GM12801 (cell line): Measurements from ENCODE around the gene SYT2.

ENCODE experiments used
- TF ChIP-seq, protein P1 (sequence below): IDR thresholded peaks from one replicate; pipeline ENCODE4 v1.5.1; 2011; ENCODE audit warnings: control low read depth; ENCODE audit not compliant: insufficient read length; ENCODE audit errors: extremely low read depth

The SYT2 gene

DNA sequence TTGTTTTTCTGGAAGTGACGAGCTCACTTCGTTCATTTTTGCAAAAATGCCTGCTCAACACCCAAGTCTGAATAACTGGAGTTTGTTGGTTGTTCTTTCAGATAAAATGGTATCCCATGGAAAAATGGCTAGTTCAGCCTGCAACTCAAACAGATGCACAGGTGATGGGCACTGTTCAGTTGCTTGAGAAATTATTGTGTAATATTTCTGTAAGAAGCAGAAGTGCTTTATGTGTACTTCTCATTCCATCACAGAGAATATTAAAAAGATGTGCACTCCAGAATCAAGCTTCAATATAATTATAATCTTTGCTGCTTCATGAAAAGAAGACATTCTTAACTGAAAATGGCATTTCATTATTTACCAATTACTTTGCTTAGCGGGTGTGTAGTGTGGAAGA is 9.1 kb downstream of the SYT2 start:
- TF ChIP-seq, protein P1, sequence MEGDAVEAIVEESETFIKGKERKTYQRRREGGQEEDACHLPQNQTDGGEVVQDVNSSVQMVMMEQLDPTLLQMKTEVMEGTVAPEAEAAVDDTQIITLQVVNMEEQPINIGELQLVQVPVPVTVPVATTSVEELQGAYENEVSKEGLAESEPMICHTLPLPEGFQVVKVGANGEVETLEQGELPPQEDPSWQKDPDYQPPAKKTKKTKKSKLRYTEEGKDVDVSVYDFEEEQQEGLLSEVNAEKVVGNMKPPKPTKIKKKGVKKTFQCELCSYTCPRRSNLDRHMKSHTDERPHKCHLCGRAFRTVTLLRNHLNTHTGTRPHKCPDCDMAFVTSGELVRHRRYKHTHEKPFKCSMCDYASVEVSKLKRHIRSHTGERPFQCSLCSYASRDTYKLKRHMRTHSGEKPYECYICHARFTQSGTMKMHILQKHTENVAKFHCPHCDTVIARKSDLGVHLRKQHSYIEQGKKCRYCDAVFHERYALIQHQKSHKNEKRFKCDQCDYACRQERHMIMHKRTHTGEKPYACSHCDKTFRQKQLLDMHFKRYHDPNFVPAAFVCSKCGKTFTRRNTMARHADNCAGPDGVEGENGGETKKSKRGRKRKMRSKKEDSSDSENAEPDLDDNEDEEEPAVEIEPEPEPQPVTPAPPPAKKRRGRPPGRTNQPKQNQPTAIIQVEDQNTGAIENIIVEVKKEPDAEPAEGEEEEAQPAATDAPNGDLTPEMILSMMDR, result no peak

DNA sequence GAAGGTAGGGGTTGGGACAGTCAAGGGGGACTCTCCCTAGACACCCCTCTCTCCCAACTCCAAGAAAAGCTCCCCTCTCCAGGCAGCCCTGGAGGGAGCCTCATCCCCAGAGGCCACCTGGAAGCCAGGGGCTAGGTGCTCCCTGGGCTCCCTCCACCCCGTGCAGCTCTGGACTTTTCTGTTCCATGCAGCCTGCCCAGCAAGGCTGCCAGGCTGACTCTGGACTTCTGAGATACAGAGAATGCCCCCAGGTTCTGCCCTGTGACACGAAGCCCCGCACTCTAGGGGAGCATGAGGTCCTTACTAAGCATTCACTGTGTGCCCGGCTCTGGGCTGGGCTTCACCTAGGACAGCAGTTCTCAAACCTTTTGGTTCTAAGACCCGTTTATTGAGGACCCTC is 10.2 kb downstream of the SYT2 start:
- TF ChIP-seq, protein P1, result no peak

DNA sequence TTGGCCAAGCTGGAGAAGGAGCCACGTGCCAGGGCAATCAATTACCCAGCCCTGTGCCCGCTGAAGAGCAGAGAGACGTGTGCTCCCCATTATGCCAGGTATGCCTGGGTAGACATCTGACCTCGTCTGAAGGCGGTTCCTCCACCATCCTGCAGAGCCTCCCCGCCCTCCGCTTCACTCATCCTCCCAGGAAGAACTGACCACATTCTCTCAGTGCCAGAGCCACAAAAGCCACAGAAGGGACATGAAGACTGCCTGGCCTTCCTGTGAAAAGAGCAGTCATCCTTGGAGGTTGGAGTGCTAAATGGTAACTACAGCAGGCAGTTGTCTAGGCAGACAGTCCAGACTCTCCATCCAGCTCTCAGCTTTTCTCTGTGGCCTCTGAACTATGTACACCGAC is 12.0 kb downstream of the SYT2 start:
- TF ChIP-seq, protein P1, result no peak

DNA sequence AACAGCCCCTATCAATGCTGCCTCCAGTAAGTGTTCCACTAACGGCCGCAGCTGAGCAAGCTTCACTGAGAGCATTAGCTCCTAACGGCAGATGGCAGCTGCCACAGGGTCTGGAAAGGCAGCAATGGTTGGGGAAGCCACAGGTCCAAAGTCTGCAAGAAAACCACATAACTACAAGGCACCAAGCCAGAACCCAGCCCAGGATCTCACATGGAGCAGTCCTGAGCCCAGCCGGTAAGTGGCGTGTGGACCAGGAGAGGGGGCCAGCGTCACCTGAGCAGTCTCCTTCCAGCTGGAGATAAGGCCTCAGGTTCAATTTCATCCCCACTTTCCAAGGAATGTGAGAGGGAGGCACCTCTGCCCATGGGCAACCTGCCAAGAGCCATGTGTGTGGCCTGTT is 13.2 kb downstream of the SYT2 start:
- TF ChIP-seq, protein P1, result no peak

DNA sequence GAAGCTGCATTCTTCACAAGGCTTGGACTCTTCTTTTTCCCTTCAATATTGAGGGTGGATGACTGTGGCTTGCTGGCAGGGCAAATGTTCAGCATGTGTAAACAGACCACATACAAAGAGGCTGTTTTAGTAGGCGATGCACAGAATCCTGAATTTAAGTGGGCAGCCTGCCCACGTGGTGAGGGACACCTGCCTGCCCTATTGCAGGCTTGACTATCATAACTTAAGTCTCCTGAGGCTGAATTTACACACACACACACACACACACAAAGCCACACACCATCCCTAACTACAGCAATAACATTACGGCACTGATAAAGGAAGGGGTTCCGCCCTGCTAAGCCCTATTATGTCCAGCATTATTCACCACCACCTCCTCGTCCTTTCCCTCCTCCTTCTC is 15.9 kb downstream of the SYT2 start:
- TF ChIP-seq, protein P1, result no peak

DNA sequence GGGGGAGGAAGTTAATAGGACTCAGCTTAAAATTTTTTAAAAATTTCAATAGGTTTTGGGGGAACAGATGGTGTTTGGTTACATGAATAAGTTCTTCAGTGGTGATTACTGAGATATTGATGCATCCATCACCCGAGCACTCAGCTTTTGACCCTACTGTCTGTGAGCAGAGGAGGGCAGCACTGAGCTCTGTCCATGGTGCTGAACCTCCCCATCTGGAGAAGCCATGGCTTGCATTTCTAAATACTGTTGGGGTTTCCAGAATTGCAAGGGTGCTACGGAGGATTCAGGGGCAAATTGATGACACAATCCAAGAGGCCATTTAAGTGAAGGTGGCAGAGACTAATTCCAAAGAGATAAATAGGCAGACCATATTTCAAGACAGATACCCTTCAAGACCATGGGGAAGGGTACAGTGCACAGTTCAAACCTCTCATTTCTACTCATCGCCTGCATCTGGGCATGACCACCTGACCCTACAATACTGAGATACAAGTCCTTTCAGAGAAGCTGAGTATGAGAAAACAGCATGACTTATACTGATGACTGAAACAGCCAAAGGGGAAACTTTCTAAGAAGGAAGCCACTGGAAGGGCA is 17.2 kb downstream of the SYT2 start:
- TF ChIP-seq, protein P1, result no peak

DNA sequence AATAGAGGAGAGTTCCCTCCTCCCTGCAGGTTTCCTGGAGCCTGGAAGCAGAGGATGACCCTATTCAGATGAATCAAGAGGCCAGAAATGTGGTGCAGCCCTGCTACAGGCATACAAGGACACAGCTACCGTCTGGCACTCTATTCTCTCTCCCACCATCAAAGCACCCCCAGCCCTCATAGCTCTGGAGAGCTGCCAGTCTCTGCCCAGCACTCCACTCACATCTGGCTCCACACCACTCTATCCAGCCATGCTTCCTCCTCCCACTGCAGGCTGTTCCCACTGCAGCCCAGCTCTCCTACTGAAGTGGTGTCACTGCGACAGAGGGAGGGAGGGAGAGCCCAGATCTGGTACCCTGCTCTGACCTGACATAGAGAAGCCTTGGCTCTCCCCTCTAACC is 18.4 kb downstream of the SYT2 start:
- TF ChIP-seq, protein P1, result no peak
